HG02870 (cell line): ENCODE data around the gene CDH4.

Source experiments
- ATAC-seq: cut with Tn5 transposase; IDR thresholded peaks from one replicate; pipeline ENCODE4 v1.9.1; 2021; ENCODE audit warnings: mild to moderate bottlenecking, moderate library complexity; ENCODE audit not compliant: unreplicated experiment

Gene CDH4

DNA sequence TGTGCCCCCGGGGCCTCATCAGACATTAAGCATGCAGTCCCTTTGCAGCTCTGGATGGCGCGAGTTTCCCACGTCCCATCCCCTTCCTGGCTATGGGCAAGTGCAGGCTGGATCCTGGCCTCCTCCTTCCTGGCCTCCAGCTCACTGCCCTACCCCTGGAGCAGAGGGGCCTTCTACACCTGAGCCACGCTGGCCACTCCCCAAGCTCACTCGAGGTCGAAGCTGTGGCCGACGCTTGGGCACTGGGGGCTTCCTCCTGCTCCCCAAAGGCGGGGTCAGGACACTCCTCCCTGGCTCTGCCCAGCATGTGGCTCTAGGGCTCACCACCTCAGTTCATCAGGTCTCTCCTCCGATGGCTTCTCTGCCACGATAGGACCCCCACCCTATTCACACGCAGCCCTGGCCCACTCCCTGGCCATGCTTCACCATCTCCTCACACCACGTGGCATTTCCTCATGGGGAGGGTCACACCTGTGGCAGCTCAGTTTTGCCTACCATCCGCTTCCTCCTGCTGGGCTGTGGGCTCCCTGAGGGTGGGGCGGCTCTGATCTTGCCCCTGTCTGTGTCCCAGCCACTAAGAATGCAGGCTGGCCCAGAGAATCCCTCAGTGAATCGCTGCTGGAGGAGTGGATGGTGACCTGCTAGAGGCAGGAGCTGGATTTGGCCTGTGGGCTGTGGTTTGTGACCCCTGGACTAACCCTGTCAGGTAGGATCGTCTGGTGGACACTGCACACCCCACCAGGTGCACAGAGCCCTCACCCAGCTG is 532.9 kb downstream of the CDH4 start:
- no peak for ATAC-seq

- ATAC-seq = no peak
Observed at GRCh38 chr20:61785567-61785816, 533.4 kb downstream of the CDH4 start.

DNA sequence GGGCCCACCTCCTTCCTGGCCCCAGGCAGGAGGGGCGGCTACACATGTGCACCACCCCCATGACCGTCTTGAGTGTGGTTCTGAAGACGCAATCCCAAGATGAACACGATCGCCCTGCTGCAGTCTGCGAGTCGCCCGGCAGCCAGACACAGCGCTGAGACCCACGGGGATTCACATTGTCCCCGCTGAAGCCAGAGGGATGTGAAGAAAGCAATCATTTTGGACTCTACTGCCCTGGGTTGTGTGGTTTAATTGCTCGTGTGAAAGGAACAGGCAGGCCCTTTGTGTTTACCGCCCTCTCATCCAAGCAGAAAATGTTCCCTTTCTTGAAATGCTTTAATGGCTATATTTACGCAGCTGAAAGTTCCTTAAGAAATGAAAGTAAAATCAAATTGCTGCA is 534.2 kb downstream of the CDH4 start:
- ATAC-seq = no peak

- ATAC-seq = no peak
Observed at GRCh38 chr20:61788343-61788742, 536.3 kb downstream of the CDH4 start.

DNA sequence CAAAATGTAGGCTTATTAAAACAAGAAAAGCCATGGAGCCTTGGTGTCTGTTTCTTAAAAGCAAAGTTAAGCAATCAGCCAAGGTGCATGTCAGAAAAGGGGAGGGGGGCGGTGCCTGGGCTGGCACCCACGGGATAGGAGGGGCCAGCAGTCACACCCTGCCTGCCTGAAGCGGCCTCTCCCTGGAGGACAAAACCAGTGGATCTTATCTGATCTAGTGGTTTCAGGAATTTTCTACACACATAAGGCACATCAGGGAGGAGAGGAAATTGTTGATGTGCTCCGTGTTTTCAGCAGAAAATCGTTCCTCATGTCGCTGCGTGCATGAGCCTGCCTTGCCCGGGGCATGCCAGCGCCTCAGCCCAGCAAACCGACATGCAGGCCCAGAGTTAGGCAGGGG is 537.3 kb downstream of the CDH4 start:
- ATAC-seq = no peak

- ATAC-seq = no peak
Observed at GRCh38 chr20:61790116-61790827, 538.2 kb downstream of the CDH4 start.

DNA sequence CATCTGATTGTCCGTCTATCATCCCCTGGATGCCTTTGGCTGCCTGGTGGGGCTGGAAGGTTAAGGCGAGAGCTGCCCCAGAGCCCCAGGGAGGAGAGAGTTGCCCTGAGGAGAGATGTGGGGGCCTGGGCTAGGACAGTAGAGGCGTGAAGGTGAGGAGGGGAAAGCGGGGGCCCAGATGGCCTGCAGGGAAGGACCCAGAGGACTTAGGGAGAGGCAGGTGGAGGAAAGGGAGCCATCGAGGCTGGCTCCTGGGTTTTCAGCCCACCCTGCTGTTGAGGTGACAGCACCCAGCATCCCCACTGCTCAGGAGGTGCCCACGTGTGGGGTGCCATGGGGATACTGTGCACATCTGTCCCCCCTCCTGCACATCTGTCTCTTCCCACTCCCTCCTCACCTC is 539.9 kb downstream of the CDH4 start:
- ATAC-seq = no peak

DNA sequence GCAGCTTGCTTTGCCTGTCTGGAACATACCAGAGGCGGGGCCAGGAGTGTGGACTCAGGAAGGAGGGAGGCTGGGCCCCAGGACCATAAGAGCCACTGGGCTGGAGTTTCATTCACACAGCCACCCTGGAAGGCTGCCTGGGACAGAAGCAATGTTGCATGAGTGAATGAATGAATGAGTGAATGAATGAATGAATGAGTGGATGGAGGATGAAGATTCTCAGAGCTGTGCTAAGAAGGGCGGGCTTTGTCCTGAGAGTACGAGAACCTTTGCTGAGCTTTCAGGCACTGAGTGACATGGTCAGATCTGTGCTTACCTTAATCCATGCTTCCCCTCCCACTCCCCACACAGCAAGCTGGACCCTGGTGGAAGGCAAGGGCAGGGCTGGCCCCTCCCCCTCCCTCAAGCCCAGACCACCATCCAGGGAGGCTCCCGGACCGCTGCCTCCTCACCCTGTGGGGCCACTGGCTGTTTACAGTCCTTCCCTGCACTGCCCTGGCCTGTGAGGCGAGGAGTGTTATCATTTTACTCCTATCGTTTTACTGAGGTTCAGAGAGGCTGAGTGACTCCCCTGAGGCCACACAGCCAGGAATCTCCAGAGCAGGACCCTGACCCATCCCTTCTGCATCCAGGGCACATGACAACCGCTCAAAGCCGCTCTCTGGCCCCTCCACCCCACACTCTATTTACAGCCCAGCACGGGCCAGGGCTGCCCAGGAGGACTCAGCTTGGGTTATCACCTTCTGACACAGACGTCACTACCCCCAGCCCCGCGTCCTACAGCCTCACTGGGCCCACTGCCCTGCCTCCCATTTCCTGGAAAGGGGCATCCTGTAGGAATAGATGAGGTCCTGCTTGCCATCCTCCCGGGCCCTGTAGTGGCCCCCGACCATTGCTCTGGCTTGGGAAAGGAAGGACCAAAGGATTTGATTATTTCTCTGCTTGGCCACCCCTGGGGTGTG is 543.9 kb downstream of the CDH4 start:
- no peak for ATAC-seq

DNA sequence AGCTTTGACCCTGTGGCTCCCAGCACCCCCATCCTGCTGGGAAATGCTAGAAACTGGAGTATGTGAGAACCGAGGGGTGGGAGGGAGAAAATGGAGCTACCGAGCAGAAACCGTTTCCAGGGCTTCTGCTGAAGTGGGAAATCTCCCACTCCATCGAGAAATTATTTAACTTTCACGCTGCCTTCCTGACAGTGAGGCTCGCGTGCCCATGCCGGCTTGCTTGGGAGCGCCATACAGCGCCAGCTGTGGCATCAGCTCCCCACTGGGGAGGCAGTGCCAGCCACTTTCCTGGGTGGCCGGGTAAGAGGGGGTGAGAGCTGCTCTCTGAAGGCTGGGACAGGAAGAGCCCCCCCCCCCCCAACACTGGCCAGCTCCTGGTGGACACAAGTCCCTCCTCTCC is 544.7 kb downstream of the CDH4 start:
- ATAC-seq = no peak

- no peak for ATAC-seq
Observed at GRCh38 chr20:61797200-61797599, 545.1 kb downstream of the CDH4 start.

DNA sequence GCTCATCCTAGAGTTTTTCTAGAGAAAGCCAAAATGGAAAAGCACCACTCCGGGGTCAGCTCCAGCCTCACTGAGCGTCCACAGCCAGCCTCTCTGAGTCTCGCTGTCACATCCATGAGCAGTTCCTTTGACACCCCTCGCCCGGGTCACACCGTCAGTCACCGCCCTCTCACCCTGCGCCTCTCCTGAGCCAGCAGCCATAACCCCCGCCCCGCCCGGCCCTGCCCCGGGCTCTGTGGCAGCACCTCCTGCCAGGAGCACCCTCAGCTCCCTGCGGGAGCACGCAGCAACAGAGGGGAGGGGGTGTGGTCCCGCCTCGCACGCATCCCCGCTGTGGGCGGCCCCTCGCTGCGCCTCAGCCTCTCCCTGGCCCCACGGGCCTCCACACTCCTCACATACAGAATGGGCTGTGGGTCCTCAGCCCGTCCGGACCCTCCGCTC is 545.9 kb downstream of the CDH4 start:
- no peak for ATAC-seq

DNA sequence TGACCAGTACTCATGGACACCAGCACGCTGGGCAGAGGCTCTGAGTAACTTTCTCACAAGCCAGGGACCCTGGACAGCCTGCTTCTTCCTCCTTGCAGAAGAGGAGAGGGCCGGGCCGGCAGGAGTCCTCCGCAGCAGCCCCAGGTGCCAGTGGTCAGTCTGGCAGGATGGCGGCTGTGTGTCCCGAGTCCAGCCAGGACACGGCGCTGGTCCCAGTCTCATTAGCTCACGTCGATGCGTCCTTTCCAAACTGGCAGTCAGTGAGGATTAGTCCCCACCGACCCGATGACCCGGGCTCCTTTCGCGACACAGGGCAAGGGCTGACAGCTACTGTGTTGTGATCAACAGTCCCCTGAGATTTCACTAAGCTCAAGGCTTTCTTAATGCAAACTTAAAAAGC is 546.6 kb downstream of the CDH4 start:
- no peak for ATAC-seq

- ATAC-seq = no peak
Observed at GRCh38 chr20:61799394-61799923, 547.4 kb downstream of the CDH4 start.

GRCh38 chr20:61799928-61800327 is 547.9 kb downstream of the CDH4 start:
- no peak for ATAC-seq

- no peak for ATAC-seq
Observed at GRCh38 chr20:61800359-61801064, 548.5 kb downstream of the CDH4 start.

GRCh38 chr20:61801065-61801360 is 549.0 kb downstream of the CDH4 start:
- ATAC-seq = no peak

- ATAC-seq = no peak
Observed at GRCh38 chr20:61801428-61801827, 549.4 kb downstream of the CDH4 start.

GRCh38 chr20:61801857-61802442 is 549.9 kb downstream of the CDH4 start:
- ATAC-seq = no peak

DNA sequence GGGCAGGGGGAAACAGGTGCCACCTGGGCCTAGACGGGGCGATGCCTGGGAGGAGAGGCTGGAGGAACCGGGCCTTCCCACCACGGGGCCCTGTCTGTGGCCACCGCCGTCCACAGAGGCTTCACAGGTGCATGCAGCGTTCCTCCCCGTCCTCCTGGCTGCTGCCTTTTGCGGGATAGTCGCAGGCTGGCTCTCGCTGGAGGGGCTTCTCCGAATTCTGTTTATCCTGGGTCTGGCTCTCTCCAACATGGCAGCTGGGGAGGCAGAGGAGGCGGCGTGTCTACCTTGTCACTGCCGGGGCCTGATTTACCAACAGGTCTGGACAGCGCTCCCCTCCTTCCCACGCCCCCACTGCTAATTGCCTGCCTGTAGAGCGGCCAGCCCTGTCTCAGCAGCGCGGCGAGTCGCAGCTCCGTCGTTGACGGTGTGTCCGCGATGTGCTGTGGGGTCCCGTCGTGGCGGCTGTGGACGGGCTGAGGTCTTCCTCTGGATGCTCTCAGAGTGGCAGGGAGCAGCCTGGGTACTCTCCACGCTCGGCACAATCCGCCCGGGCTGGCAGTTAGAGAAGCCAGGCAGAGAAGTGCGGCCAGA is 550.8 kb downstream of the CDH4 start:
- no peak for ATAC-seq

DNA sequence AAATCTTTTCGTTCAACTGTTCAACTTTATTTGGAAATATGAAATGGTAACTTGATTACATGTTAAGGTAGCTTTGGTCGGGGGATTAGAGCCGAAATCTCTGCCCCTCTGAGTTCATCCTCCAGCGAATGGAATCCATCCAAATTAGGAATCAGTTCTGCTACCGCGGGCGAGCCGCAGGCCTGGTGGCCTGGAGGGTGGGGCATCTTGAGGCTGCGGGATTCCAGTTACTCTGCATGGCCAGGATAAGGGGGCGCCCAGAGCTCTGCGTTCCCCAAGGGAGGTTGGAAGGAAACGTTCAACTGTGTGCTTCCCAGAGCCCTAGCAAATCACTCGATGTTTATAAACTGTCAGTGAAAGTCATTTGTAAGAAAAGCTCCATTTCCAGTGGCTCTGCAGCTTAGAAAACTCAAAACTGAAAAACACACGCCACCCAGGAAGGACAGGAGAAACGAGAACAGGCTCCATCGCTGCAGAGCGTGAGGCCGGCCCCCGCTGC is 551.4 kb downstream of the CDH4 start:
- no peak for ATAC-seq
